Neuronal stem cell (in vitro differentiated cells): ENCODE data around the gene CCDC154.

Experiments
- DNase-seq: peaks from one replicate; pipeline ENCODE4 v3.0.0-alpha.2; 2013; ENCODE audit warnings: low spot score
- H2AFZ ChIP-seq: one replicate; pipeline ENCODE4 v1.6.1; 2013; ENCODE audit warnings: mild to moderate bottlenecking, low read length, inconsistent platforms
- H2AK5ac ChIP-seq: 2 replicates; pipeline ENCODE4 v1.6.1; 2013; ENCODE audit warnings: low read depth, mild to moderate bottlenecking, inconsistent platforms, low read length, moderate library complexity, mixed read lengths
- H2BK120ac ChIP-seq: 2 replicates; pipeline ENCODE4 v1.6.1; 2013; ENCODE audit warnings: low read depth, mild to moderate bottlenecking, inconsistent platforms, low read length, moderate library complexity, mixed read lengths
- H2BK12ac ChIP-seq: one replicate; pipeline ENCODE4 v1.6.1; 2013; ENCODE audit warnings: low read length, inconsistent platforms
- H2BK15ac ChIP-seq: 2 replicates; pipeline ENCODE4 v1.6.1; 2013; ENCODE audit warnings: mild to moderate bottlenecking, low read length, inconsistent platforms, mixed read lengths
- H2BK5ac ChIP-seq: one replicate; pipeline ENCODE4 v1.6.1; 2013; ENCODE audit warnings: inconsistent platforms, mild to moderate bottlenecking, low read length, moderate library complexity
- H3K14ac ChIP-seq: one replicate; pipeline ENCODE4 v1.6.1; 2013; ENCODE audit warnings: low read length, inconsistent platforms
- H3K18ac ChIP-seq: 2 replicates; pipeline ENCODE4 v1.6.1; 2013; ENCODE audit warnings: low read length, inconsistent platforms
- H3K23ac ChIP-seq: 2 replicates; pipeline ENCODE4 v1.6.1; 2013; ENCODE audit warnings: low read depth, mild to moderate bottlenecking, mixed read lengths, low read length, inconsistent platforms; ENCODE audit not compliant: poor library complexity
- H3K27ac ChIP-seq: replicated peaks from 3 replicates; pipeline ENCODE4 v1.5.1; 2013; ENCODE audit warnings: low read length, inconsistent platforms
- H3K27me3 ChIP-seq, 3 experiments: 2 replicates each; pipeline ENCODE4 v1.6.1; 2013; ENCODE audit warnings: low read length in 3 of 3, mild to moderate bottlenecking in 2 of 3, inconsistent platforms in 1 of 3, low read depth in 1 of 3, mixed read lengths in 1 of 3, moderate library complexity in 1 of 3; ENCODE audit not compliant: control insufficient read depth in 3 of 3, insufficient read depth in 3 of 3
- H3K36me3 ChIP-seq, 2 donors: replicated peaks in 1 of 2; 2 replicates each; pipeline ENCODE4 v1.6.1; 2013; ENCODE audit warnings: low read length in 2 of 2; ENCODE audit not compliant: control insufficient read depth in 2 of 2, insufficient read depth in 2 of 2
- H3K4ac ChIP-seq: 2 replicates; pipeline ENCODE4 v1.6.1; 2013; ENCODE audit warnings: inconsistent platforms, mild to moderate bottlenecking, low read length, moderate library complexity
- H3K4me1 ChIP-seq, 2 donors: 1 replicate in 1 of 2; 2 replicates in 1 of 2; pipeline ENCODE4 v1.6.1; 2013; ENCODE audit warnings: low read length in 2 of 2, low read depth in 1 of 2; ENCODE audit not compliant: control insufficient read depth in 2 of 2, insufficient read depth in 1 of 2
- H3K4me2 ChIP-seq: one replicate; pipeline ENCODE4 v1.6.1; 2013; ENCODE audit warnings: mild to moderate bottlenecking, low read length, inconsistent platforms; ENCODE audit not compliant: insufficient read depth, poor library complexity, severe bottlenecking
- H3K4me3 ChIP-seq, 2 donors: 2 replicates each; pipeline ENCODE4 v1.5.1; 2013; ENCODE audit warnings: low read length in 2 of 2, mild to moderate bottlenecking in 2 of 2, inconsistent platforms in 1 of 2, moderate library complexity in 1 of 2
- H3K79me1 ChIP-seq: one replicate; pipeline ENCODE4 v1.6.1; 2013; ENCODE audit warnings: low read depth, mild to moderate bottlenecking, inconsistent platforms, low read length, moderate library complexity
- H3K9ac ChIP-seq: one replicate; pipeline ENCODE4 v1.6.1; 2013; ENCODE audit warnings: mild to moderate bottlenecking, low read depth, low read length, inconsistent platforms; ENCODE audit not compliant: poor library complexity
- H3K9me3 ChIP-seq, 2 donors: replicated peaks in 1 of 2; 2 replicates each; pipeline versions ENCODE3 to v1.6.1; 2013; ENCODE audit warnings: low read length in 2 of 2, mild to moderate bottlenecking in 2 of 2, inconsistent platforms in 1 of 2, low read depth in 1 of 2, mixed read lengths in 1 of 2, moderate library complexity in 1 of 2; ENCODE audit not compliant: control insufficient read depth in 2 of 2, insufficient read depth in 1 of 2
- H4K8ac ChIP-seq: one replicate; pipeline ENCODE4 v1.6.1; 2013; ENCODE audit warnings: low read depth, mild to moderate bottlenecking, inconsistent platforms, low read length, moderate library complexity
- H4K91ac ChIP-seq: one replicate; pipeline ENCODE4 v1.6.1; 2013; ENCODE audit warnings: low read length, low read depth, mild to moderate bottlenecking, inconsistent platforms; ENCODE audit not compliant: poor library complexity
- WGBS, 2 donors: extraction: QIAGEN DNeasy Blood & Tissue Kit; methylation state at CpG; one replicate each; pipeline ENCODE4 v1.1.7; 2013; ENCODE audit warnings: missing lambda C conversion rate in 2 of 2, mixed read lengths in 1 of 2; ENCODE audit not compliant: insufficient read length in 2 of 2, insufficient replicate concordance in 1 of 2; ENCODE audit errors: extremely low coverage in 2 of 2; 5-methylcytosine and 5-hydroxymethylcytosine counted together

CCDC154 gene

GRCh38 chr16:1449201-1449788 lies 4.9 kb upstream of the CCDC154 start:
- Histone ChIP-seq H3K9me3 (no peaks in the 10 kb centered on the region), H3K4me3 (peak overlapping the region in 1 of 2 donors; percentile 65), H2BK5ac (no peak overlapping the region), H4K91ac (no peak overlapping the region), H2BK15ac (no peak overlapping the region), H2BK12ac (no peak overlapping the region), H3K18ac (no peak overlapping the region), H3K23ac (no peak overlapping the region), H3K27me3 (no peaks in the 10 kb centered on the region), H3K4ac (no peak overlapping the region), H2BK120ac (no peak overlapping the region), H3K14ac (no peak overlapping the region), H4K8ac (no peak overlapping the region), H3K27ac (no peak overlapping the region), H3K4me1 (no peaks in the 10 kb centered on the region), H2AK5ac (no peak overlapping the region), H3K79me1 (peaks cover 3% of the 10 kb centered on the region), H3K36me3 (peaks cover 24 to 75% of the 10 kb centered on the region in 2 donors), H3K9ac (no peak overlapping the region), H3K4me2 (no peak overlapping the region), H2AFZ (no peak overlapping the region)
- WGBS, 2 donors: no CpG with 5 or more reads among the region's 25 CpGs
- DNase-seq: no peak

GRCh38 chr16:1448536-1449116 lies 4.3 kb upstream of the CCDC154 start:
- H4K91ac ChIP-seq: no peak overlapping the region
- H3K9me3 ChIP-seq: no peaks in the 10 kb centered on the region
- no peaks in the 10 kb centered on the region for H3K4me1 ChIP-seq
- H2BK5ac ChIP-seq: no peak overlapping the region
- no peak overlapping the region for H2AK5ac ChIP-seq
- H2BK120ac ChIP-seq: no peak overlapping the region
- no peak overlapping the region for H3K14ac ChIP-seq
- no peak overlapping the region for H3K4ac ChIP-seq
- H3K4me2 ChIP-seq: no peak overlapping the region
- DNase-seq: no peak
- no peak overlapping the region for H3K27ac ChIP-seq
- no peaks in the 10 kb centered on the region for H3K27me3 ChIP-seq
- peaks cover 21 to 69% of the 10 kb centered on the region in 2 donors for H3K36me3 ChIP-seq
- no peak overlapping the region for H3K18ac ChIP-seq
- H2AFZ ChIP-seq: no peak overlapping the region
- no CpG with 5 or more reads among the region's 30 CpGs for WGBS, 2 donors
- no peak overlapping the region for H4K8ac ChIP-seq
- H2BK12ac ChIP-seq: no peak overlapping the region
- peaks cover 3% of the 10 kb centered on the region for H3K79me1 ChIP-seq
- no peak overlapping the region for H3K23ac ChIP-seq
- no peak overlapping the region for H3K9ac ChIP-seq
- H3K4me3 ChIP-seq: no peak overlapping the region
- H2BK15ac ChIP-seq: no peak overlapping the region

- Histone ChIP-seq H2AFZ (no peak overlapping the region), H3K4me2 (no peak overlapping the region), H2BK12ac (no peak overlapping the region), H3K9me3 (no peaks in the 10 kb centered on the region), H2BK5ac (no peak overlapping the region), H2BK15ac (no peak overlapping the region), H3K4ac (no peak overlapping the region), H3K18ac (no peak overlapping the region), H2AK5ac (no peak overlapping the region), H3K23ac (no peak overlapping the region), H4K91ac (no peak overlapping the region), H3K79me1 (peaks cover 3% of the 10 kb centered on the region), H3K4me3 (no peak overlapping the region), H3K9ac (no peak overlapping the region), H3K4me1 (no peaks in the 10 kb centered on the region), H3K14ac (no peak overlapping the region), H2BK120ac (no peak overlapping the region), H3K36me3 (peaks cover 18 to 63% of the 10 kb centered on the region in 2 donors), H3K27ac (no peak overlapping the region), H3K27me3 (no peaks in the 10 kb centered on the region), H4K8ac (no peak overlapping the region)
- no peak for DNase-seq
- WGBS, 2 donors: no CpG with 5 or more reads among the region's 11 CpGs
Observed at GRCh38 chr16:1447965-1448364, 3.6 kb upstream of the CCDC154 start.

GRCh38 chr16:1446296-1447080 lies 2.1 kb upstream of the CCDC154 start:
- H3K27me3 ChIP-seq: no peaks in the 10 kb centered on the region
- no CpG with 5 or more reads among the region's 41 CpGs for WGBS, 2 donors
- no peak overlapping the region for H2BK5ac ChIP-seq

More at GRCh38 chr16:1446296-1447080, 2.1 kb upstream of the CCDC154 start:
- no peak overlapping the region for H3K23ac ChIP-seq
- no peak overlapping the region for H3K4ac ChIP-seq
- no peak overlapping the region for H2AFZ ChIP-seq
- H3K9me3 ChIP-seq: no peaks in the 10 kb centered on the region
- no peak for DNase-seq
- no peak overlapping the region for H2BK120ac ChIP-seq
- H3K14ac ChIP-seq: no peak overlapping the region
- peak overlapping the region; percentile 17 for H4K8ac ChIP-seq
- no peak overlapping the region for H3K18ac ChIP-seq
- H3K79me1 ChIP-seq: peaks cover 3% of the 10 kb centered on the region
- peaks cover 9 to 49% of the 10 kb centered on the region in 2 donors for H3K36me3 ChIP-seq
- H3K27ac ChIP-seq: no peak overlapping the region
- no peak overlapping the region for H2BK12ac ChIP-seq
- no peak overlapping the region for H3K4me3 ChIP-seq
- no peak overlapping the region for H4K91ac ChIP-seq
- peak overlapping the region; percentile 4 for H3K9ac ChIP-seq
- no peaks in the 10 kb centered on the region for H3K4me1 ChIP-seq
- no peak overlapping the region for H2BK15ac ChIP-seq
- no peak overlapping the region for H3K4me2 ChIP-seq
- peak overlapping the region; percentile 14 for H2AK5ac ChIP-seq
